ENCODE results near the gene DZIP1L. TPM values are rescaled to one million over a fixed set of nuclear protein-coding genes. Genes with fewer than 3 reads are reported as not detected.

The DZIP1L gene
- total and polyA plus RNA-seq, 9 donors: 4.9 to 29.0 (median 18.9) TPM

- no peaks in the 10 kb centered on the region for H3K27me3 ChIP-seq
- no peaks in the 10 kb centered on the region for H3K9me3 ChIP-seq
- TF ChIP-seq EP300 (IDR thresholded peaks at IDR 0.05) (no peak), CTCF (IDR thresholded peaks at IDR 0.05) (no peak), POLR2A (IDR thresholded peaks at IDR 0.05) (no peak)
- WGBS, 3 donors: 84 to 89% (median 86%) methylated on average over 3 of the region's 3 CpGs
- H3K4me1 ChIP-seq (ENCODE audit: insufficient read depth): no peaks in the 10 kb centered on the region
- DNase-seq: no peak
- intact Hi-C loops (cut with DNase I): no loop called here
- H3K36me3 ChIP-seq: no peaks in the 10 kb centered on the region
- no peak overlapping the region for H3K4me3 ChIP-seq
- H3K27ac ChIP-seq: no peak overlapping the region
Measured at GRCh38 chr3:138036572-138036971, 78.8 kb downstream of the DZIP1L start.

GRCh38 chr3:138034918-138035317, 80.5 kb downstream of the DZIP1L start:
- DNase-seq: no peak
- no peaks in the 10 kb centered on the region for H3K36me3 ChIP-seq
- H3K27ac ChIP-seq: no peak overlapping the region
- TF ChIP-seq POLR2A (IDR thresholded peaks at IDR 0.05) (no peak), EP300 (IDR thresholded peaks at IDR 0.05) (no peak), CTCF (IDR thresholded peaks at IDR 0.05) (no peak)
- H3K4me1 ChIP-seq (ENCODE audit: insufficient read depth): peaks cover 4% of the 10 kb centered on the region
- 53 to 74% (median 60%) methylated on average over 1 of the region's 1 CpG for WGBS, 3 donors
- no peak overlapping the region for H3K4me3 ChIP-seq
- no peaks in the 10 kb centered on the region for H3K27me3 ChIP-seq
- intact Hi-C loops (cut with DNase I): no loop called here
- H3K9me3 ChIP-seq: no peaks in the 10 kb centered on the region

GRCh38 chr3:138033202-138033691, 82.2 kb downstream of the DZIP1L start:
- intact Hi-C loops (cut with DNase I): no loop called here
- Histone ChIP-seq H3K36me3 (no peaks in the 10 kb centered on the region), H3K4me1 (ENCODE audit: insufficient read depth) (peaks cover 4% of the 10 kb centered on the region), H3K4me3 (no peak overlapping the region), H3K27me3 (no peaks in the 10 kb centered on the region), H3K27ac (no peak overlapping the region), H3K9me3 (no peaks in the 10 kb centered on the region)
- TF ChIP-seq CTCF (IDR thresholded peaks at IDR 0.05) (no peak), POLR2A (IDR thresholded peaks at IDR 0.05) (no peak), EP300 (IDR thresholded peaks at IDR 0.05) (no peak)
- 96 to 100% (median 98%) methylated on average over 2 of the region's 2 CpGs for WGBS, 3 donors
- no peak for DNase-seq

- 92 to 96% (median 95%) methylated on average over 3 of the region's 3 CpGs for whole genome bisulfite sequencing, 3 donors
- H3K27me3 ChIP-seq: no peaks in the 10 kb centered on the region
- no peaks in the 10 kb centered on the region for H3K9me3 ChIP-seq
- no peak for DNase-seq
- no peaks in the 10 kb centered on the region for H3K36me3 ChIP-seq
- H3K4me1 ChIP-seq (ENCODE audit: insufficient read depth): peaks cover 4% of the 10 kb centered on the region
- H3K27ac ChIP-seq: no peak overlapping the region
- TF ChIP-seq EP300 (IDR thresholded peaks at IDR 0.05): no peak
- no peak for TF ChIP-seq CTCF (IDR thresholded peaks at IDR 0.05)
- TF ChIP-seq POLR2A (IDR thresholded peaks at IDR 0.05): no peak
- intact Hi-C loops (cut with DNase I): no loop called here
- no peak overlapping the region for H3K4me3 ChIP-seq
Measured at GRCh38 chr3:138032567-138032966, 82.8 kb downstream of the DZIP1L start.
